Pancreas (tissue), 10 donors: Measurements from ENCODE around the gene NAA25. TPM values are rescaled to one million over a fixed set of nuclear protein-coding genes. Genes with fewer than 3 reads are reported as not detected.
"Not testable (repeated sequence)": the region's sequence is repeated elsewhere in the genome, so short reads cannot be mapped to it uniquely, and the experiment has no call there.

Experiments
- ATAC-seq, 4 donors: fragments of 200-7000 bp; cut with Tn5 transposase; one replicate each; pipeline versions ENCODE4 v1.8.0 to v1.9.1; 2020; ENCODE audit warnings: mild to moderate bottlenecking in 4 of 4, moderate library complexity in 4 of 4
- DNase-seq, 6 donors: peaks; one replicate each; pipeline ENCODE4 v3.0.0-alpha.2; 2020
- FAIRE-seq: peaks from 2 replicates; lab custom pipeline; 2012; peaks lifted over from hg19 to GRCh38; lab: Jason Lieb, UNC
- H3K27ac ChIP-seq, 4 donors: fragments of 200-600 bp; sonication (generic); 1 replicate in 3 of 4; 2 replicates in 1 of 4; pipeline versions ENCODE4 v1.5.0 to v1.8.0; 2020
- H3K27me3 ChIP-seq, 4 donors: fragments of 200-600 bp; one replicate each; pipeline ENCODE4 v1.8.0; 2021
- H3K36me3 ChIP-seq, 3 donors: fragments of 200-600 bp; sonication (generic) in 1 of 3; one replicate each; pipeline versions ENCODE4 v1.5.0 to v1.8.0; 2020 to 2021
- H3K4me1 ChIP-seq, 3 donors: fragments of 200-600 bp; one replicate each; pipeline ENCODE4 v1.8.0; 2021
- H3K4me3 ChIP-seq, 4 donors: fragments of 200-600 bp; sonication (generic) in 2 of 4; one replicate each; pipeline versions ENCODE4 v1.5.0 to v1.8.0; 2020 to 2021
- H3K9me3 ChIP-seq, 4 donors: fragments of 200-600 bp; one replicate each; pipeline ENCODE4 v1.8.0; 2021
- CTCF ChIP-seq, 4 donors: fragments of 200-600 bp; sonication (generic) in 3 of 4; IDR thresholded peaks; one replicate each; pipeline versions ENCODE4 v1.5.0 to v1.8.0; 2021; ENCODE audit warnings: antibody characterized with exemption in 4 of 4
- WGBS, 2 donors: extraction: QIAGEN DNeasy Blood & Tissue Kit; methylation state at CpG; one replicate each; pipeline ENCODE4 v1.1.7; 2013; 5-methylcytosine and 5-hydroxymethylcytosine counted together
- intact Hi-C, 3 donors: fragments of 100-400 bp; cut with DNase I; formaldehyde crosslinking; loops; one replicate each; pipeline versions ENCODE4 v1.11.1 to v1.14.2; 2022
- polyA plus RNA-seq, 2 donors: library from polyadenylated mRNA; stranded (reverse); fragments of 200-250 nt; gene quantifications; one replicate each; pipeline ENCODE4 v1.2.3, GENCODE V29; 2013
- total RNA-seq, 6 donors: library from RNA; stranded (reverse); fragmentation: NEBNext Ultra II Directional in 4 of 6; extraction: Animal tissue kit (Norgen Biotek cat#: 25700) in 4 of 6; gene quantifications; one replicate each; pipeline versions ENCODE4 v1.2.1 to v1.2.4, GENCODE V29; 2021 to 2023
- donor health status: healthy with polysubstance abuse.
- donor health status: DM: no; HTN: no; CAD: no; lungs with moderate emphysema.
- donor health status: DM: no; HTN: no; CAD: no.
- donor health status: control.
- donor health status: control.
- donor health status: Bipolar disorder and iron deficiency.
- donor health status: DM: yes; HTN: yes; CAD: no.
- donor health status: DM: no; HTN: no; CAD: no.
- donor health status: DM: no; HTN: no; CAD: no.
- donor health status: DM: yes; HTN: yes; CAD: no.

NAA25 gene
- total and polyA plus RNA-seq, 8 donors, result 5.0 to 14.1 (median 12.0) TPM

- ATAC-seq, result no peak
- FAIRE-seq, result no peak
- no peak overlapping the region for H3K27ac ChIP-seq
- no peak for TF ChIP-seq CTCF (IDR thresholded peaks at IDR 0.05)
- H3K4me1 ChIP-seq, result peaks cover 5 to 12% (median 7%) of the 10 kb centered on the region in 3 donors
- H3K27me3 ChIP-seq, result no peaks in the 10 kb centered on the region
- DNase-seq, result no peak
- H3K9me3 ChIP-seq, result no peaks in the 10 kb centered on the region
- no peak overlapping the region for H3K4me3 ChIP-seq
- intact Hi-C loops, result no loop called here
- WGBS, 2 donors, result 81 to 89% methylated on average over 8 of the region's 8 CpGs
- peaks cover 0 to 13% (median 6%) of the 10 kb centered on the region in 3 donors for H3K36me3 ChIP-seq
These were observed 4.7 kb downstream of the NAA25 start for GRCh38 chr12:112103758-112104503.

- H3K27ac ChIP-seq, intact Hi-C loops, H3K4me3 ChIP-seq, H3K27me3 ChIP-seq, FAIRE-seq, H3K9me3 ChIP-seq, DNase-seq, ATAC-seq: not testable (repeated sequence)
- 93 to 95% methylated on average over 19 of the region's 19 CpGs for WGBS, 2 donors
- Histone ChIP-seq H3K36me3 (peaks cover 0 to 13% (median 6%) of the 10 kb centered on the region in 3 donors), H3K4me1 (peaks cover 5 to 12% (median 7%) of the 10 kb centered on the region in 3 donors)
These were observed 5.8 kb downstream of the NAA25 start for GRCh38 chr12:112102746-112103145.

GRCh38 chr12:112102127-112102526 lies 6.5 kb downstream of the NAA25 start:
- no peak for DNase-seq
- no peak overlapping the region for H3K4me3 ChIP-seq
- no peak for ATAC-seq
- FAIRE-seq, result no peak
- H3K36me3 ChIP-seq, result peaks cover 0 to 13% (median 6%) of the 10 kb centered on the region in 3 donors
- H3K27ac ChIP-seq, result no peak overlapping the region
- WGBS, 2 donors, result 96 to 97% methylated on average over 4 of the region's 4 CpGs
- no peak for TF ChIP-seq CTCF (IDR thresholded peaks at IDR 0.05)
- H3K27me3 ChIP-seq, result no peaks in the 10 kb centered on the region
- intact Hi-C loops, result no loop called here
- no peaks in the 10 kb centered on the region for H3K9me3 ChIP-seq
- peaks cover 3 to 12% (median 7%) of the 10 kb centered on the region in 3 donors for H3K4me1 ChIP-seq

GRCh38 chr12:112100500-112100899 lies 8.1 kb downstream of the NAA25 start:
- peaks cover 0 to 13% (median 6%) of the 10 kb centered on the region in 3 donors for H3K36me3 ChIP-seq
- 98% methylated on average over 15 of the region's 15 CpGs for WGBS, 2 donors

GRCh38 chr12:112097641-112098040 lies 10.9 kb downstream of the NAA25 start:
- H3K27me3 ChIP-seq, result no peaks in the 10 kb centered on the region
- no peak overlapping the region for H3K27ac ChIP-seq
- TF ChIP-seq CTCF (IDR thresholded peaks at IDR 0.05), result no peak
- H3K9me3 ChIP-seq, result no peaks in the 10 kb centered on the region
- H3K4me3 ChIP-seq, result no peak overlapping the region
- intact Hi-C loops, result no loop called here
- 95 to 97% methylated on average over 8 of the region's 8 CpGs for WGBS, 2 donors
- FAIRE-seq, result no peak
- H3K36me3 ChIP-seq, result peaks cover 0 to 13% (median 6%) of the 10 kb centered on the region in 3 donors
- ATAC-seq, result no peak
- DNase-seq, result no peak
- H3K4me1 ChIP-seq, result peaks cover 0 to 5% (median 0%) of the 10 kb centered on the region in 3 donors

More at GRCh38 chr12:112100500-112100899, 8.1 kb downstream of the NAA25 start:
- DNase-seq, H3K9me3 ChIP-seq, intact Hi-C loops, H3K4me1 ChIP-seq, H3K4me3 ChIP-seq, H3K27ac ChIP-seq, H3K27me3 ChIP-seq, ATAC-seq, FAIRE-seq: not testable (repeated sequence)

GRCh38 chr12:112096667-112097066 lies 11.9 kb downstream of the NAA25 start:
- TF ChIP-seq CTCF (IDR thresholded peaks at IDR 0.05), result no peak
- peaks cover 0 to 5% (median 0%) of the 10 kb centered on the region in 3 donors for H3K4me1 ChIP-seq
- no peak for FAIRE-seq
- no peaks in the 10 kb centered on the region for H3K27me3 ChIP-seq
- 49 to 55% methylated on average over 2 of the region's 2 CpGs for WGBS, 2 donors
- peaks cover 0 to 18% (median 6%) of the 10 kb centered on the region in 3 donors for H3K36me3 ChIP-seq
- H3K27ac ChIP-seq, result no peak overlapping the region
- peak in 1 of 4 donors; percentile 42 for ATAC-seq
- H3K9me3 ChIP-seq, result no peaks in the 10 kb centered on the region
- intact Hi-C loops, result no loop called here
- no peak overlapping the region for H3K4me3 ChIP-seq
- DNase-seq, result no peak
